GM08714 (cell line): Measurements from ENCODE around the gene KAZN.

Source experiments
- H3K4me3 ChIP-seq: fragments of 200-500 bp; sonication (Bioruptor generic); 2 replicates; pipeline ENCODE4 v1.5.1; 2014; ENCODE audit warnings: mild to moderate bottlenecking, low read length, inconsistent platforms
- ZNF274 ChIP-seq: IDR thresholded peaks from 2 replicates; pipeline ENCODE4 v1.6.1; 2012; ENCODE audit warnings: mild to moderate bottlenecking, low read depth, low read length

KAZN gene

DNA sequence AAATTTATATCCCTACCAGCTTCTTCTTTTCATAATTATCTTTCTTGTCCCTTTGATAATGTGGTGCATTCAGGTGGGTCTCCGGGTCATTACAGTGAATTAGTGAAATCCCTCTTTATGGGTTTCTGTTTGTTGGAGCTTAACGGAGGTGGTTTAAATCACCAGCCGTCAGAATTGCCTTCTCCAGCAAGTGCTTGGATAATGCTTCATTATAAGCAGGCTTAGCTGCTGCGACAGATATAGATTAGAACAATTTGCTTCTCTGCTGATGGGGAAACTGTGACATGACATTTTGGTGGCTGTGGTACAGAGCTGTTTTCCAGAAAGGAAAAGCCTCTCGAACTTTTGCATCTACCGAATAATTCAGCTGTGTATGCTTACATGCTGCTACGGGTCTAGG lies 56.9 kb downstream of the KAZN start:
- no peak for TF ChIP-seq ZNF274
- no peak overlapping the region for H3K4me3 ChIP-seq

DNA sequence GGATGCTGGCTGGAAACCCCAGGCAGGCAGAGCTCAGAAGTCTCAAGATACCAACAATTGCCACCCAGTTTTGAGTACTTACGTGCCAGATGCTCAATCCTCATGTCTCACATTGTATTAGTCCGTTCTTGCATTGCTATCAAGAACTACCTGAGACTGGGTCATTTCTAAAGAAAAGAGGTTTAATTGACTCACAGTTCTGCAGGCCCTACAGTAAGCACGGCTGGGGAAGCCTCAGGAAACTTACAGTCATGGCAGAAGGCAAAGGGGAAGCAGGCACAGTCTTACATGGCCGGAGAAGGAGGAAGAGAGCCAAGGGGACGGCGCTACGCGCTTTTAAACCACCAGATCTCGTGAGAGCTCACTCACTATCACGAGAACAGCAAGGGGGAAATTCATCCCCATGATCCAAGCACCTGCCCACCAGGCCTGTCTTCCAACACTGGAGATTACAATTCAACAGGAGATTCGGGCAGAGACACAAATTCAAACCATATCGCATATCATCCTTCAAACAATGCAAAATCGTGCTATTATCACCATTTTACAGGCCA lies 58.0 kb downstream of the KAZN start:
- H3K4me3 ChIP-seq: no peak overlapping the region
- no peak for TF ChIP-seq ZNF274

DNA sequence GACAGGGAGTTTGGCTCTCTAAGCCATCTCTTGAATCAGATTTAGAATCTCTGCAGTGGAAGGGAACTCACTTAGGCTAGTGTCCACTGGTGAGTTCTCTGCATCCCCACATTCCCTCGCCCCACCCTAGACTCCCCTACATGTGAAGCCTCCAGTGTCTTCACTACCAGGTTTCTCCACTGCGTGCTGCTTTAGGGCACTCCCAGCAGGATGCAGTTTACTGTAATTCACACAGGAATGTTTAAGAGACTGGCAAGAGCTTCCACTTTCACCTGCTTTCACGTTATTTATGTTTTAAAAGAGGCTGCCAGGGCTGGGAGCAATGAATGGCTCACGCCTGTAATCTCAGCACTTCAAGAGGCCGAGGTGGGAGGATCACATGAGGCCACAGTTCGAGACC lies 60.2 kb downstream of the KAZN start:
- H3K4me3 ChIP-seq: no peak overlapping the region
- TF ChIP-seq ZNF274: no peak

DNA sequence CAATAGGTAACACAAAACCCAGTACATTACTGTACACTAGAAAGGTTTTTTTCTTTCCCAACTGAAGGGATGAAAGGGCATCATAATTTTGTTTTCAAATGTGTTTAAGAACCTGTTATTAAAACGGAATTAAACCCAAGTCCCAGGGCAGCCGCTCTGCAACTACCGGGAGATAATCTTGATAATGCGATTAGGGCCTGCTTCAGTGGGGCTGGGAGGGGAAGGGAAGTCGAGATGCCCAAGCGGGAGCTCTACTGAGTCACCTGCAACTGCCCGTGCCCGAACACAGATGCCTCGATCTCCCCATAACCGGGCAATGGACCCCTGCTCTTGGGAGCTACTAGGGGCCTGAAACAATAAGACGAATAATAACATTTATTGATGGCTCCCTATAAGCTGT lies 61.4 kb downstream of the KAZN start:
- no peak for TF ChIP-seq ZNF274

DNA sequence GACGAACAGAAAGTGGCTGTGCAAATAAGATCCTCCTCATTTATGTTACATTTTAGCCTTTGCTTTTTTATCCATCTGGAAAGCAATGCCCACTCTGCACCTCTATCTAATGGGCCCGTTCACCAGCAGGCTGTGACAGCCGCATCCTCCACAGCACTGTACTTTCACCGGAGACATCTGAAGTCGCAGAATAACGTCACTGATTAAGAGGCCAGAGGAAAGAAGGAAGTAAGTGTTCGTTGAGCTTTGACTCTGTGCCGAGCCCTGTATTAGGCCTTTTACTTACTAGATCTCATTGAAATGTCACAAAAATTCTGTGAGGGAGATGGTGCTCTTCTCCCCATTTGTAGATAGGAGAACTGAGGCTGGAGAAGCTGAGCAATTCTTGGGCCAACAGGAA lies 62.3 kb downstream of the KAZN start:
- no peak overlapping the region for H3K4me3 ChIP-seq
- TF ChIP-seq ZNF274: no peak

More for the DNA sequence above, 61.4 kb downstream of the KAZN start:
- no peak overlapping the region for H3K4me3 ChIP-seq

DNA sequence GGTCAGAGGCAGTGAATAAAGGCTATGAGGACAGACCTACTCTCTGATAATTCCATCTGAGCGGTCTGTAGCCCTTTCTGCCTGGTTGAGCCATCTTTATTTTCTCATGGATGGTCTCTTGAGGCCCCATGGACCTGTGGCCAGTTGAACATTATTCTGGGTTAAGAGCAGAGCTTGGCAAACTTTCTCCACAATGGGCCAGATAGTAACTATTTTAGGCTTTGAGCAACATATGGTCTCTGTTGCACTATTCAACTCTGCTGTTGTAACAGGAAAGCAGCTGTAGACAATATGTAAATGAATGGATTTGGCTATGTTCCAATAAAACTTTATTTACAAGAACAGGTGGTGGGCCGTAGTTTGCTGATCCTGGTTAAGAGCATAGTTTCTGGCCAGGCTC lies 62.7 kb downstream of the KAZN start:
- no peak overlapping the region for H3K4me3 ChIP-seq
- no peak for TF ChIP-seq ZNF274

DNA sequence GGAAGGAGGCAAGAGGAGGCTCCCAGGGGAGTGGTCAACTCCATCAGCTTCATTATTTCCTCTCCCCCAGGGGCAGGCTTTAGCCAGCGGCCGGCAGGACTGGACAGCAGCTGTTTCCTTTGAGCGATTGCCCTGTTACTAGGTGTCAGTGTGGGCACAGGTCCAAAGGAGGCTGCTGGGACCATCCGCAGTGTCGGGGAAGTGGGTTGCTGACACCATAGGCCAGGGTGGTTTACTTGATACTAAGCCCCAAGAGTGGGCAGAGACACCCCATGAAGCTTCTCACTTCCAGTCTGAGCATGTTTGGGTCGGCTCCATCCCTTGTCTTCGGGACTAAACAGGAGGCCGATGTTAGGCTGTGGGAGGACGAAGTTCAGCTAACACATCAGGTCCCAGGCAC lies 63.6 kb downstream of the KAZN start:
- TF ChIP-seq ZNF274: no peak
- H3K4me3 ChIP-seq: no peak overlapping the region

DNA sequence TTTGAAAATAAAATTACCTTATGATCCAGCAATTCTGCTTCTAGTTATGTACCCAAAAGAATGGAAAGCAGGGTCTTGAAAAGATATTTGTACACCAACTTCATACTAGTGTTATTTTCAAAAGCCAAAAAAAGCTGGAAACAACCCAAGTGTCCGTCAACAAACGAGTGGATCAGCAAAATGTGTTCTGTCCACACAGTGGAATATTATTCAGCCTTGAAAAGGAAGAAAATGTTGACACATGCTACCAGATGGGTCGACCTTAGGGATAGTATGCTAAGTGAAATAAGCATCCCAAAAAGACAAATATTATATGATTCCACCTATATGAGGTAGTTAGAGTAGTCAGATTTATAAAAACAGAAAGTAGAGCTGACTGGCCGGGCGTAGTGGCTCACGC lies 65.3 kb downstream of the KAZN start:
- no peak overlapping the region for H3K4me3 ChIP-seq
- TF ChIP-seq ZNF274: no peak

DNA sequence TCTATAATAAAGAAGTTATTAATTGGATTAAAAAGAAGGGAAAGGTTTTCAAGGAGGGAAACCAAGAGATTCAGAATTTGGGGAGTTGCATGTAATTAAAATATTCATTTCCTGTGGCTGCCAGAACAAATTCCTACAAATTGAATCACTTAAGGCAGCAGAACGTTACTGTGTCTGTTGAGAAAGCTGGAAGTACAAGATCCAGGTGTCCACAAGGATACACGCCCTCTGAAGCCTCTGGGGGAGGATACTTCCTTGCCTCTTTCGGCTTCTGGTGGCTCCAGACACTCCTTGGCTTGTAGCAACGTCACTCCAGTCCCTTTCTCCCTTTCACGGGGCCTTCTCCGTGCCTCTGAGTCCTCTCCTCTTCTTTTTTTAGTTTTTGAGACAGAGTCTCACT lies 67.9 kb downstream of the KAZN start:
- no peak for TF ChIP-seq ZNF274
- no peak overlapping the region for H3K4me3 ChIP-seq

DNA sequence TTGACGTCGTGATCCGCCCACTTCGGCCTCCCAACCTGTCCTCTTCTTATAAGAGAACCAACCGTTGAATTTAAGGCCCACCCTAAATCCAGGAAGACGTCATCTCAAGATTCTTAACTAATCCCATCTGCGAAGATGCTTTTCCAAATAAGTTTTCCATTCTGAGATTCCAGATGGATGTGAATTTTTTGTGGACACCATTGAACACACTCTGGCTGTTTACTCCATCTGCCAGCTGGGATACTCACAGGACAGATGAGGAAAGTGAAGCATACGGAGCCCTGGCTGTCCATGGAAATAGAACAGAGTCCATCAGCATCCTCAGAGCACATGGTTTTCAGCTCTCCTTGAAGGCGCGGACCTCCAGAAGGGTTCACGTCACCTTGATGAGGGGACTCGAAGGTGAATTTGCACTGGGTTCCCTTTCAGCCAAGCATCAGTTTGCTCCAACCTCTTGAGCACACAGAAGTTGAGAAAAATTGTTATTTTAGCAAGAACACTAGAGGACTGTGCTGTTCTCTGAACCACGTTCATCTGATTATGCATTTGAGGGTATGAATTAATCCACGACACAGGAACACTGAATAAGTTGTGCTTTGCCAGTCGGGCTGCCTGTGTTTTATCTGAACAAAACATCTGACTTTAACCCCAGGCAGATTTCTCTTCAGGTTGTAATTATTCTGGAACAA lies 68.6 kb downstream of the KAZN start:
- no peak for TF ChIP-seq ZNF274

DNA sequence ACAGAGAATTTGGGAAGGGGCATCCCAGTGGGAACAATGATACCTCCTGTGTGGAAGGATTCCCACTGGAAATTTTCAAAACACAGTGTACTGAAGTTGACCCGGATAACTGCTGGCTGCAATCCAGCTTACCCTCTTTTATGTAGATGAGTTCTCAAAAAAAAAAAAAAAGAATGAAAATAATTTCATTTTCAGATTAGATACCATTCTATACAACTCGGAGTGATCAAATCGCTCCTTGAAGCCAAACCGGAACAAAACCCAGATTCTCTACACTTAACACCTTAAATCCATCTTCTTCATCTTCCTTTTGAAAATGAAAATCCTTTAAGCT lies 69.1 kb downstream of the KAZN start:
- no peak overlapping the region for H3K4me3 ChIP-seq
- TF ChIP-seq ZNF274: no peak

More for the DNA sequence above, 68.6 kb downstream of the KAZN start:
- H3K4me3 ChIP-seq: no peak overlapping the region

DNA sequence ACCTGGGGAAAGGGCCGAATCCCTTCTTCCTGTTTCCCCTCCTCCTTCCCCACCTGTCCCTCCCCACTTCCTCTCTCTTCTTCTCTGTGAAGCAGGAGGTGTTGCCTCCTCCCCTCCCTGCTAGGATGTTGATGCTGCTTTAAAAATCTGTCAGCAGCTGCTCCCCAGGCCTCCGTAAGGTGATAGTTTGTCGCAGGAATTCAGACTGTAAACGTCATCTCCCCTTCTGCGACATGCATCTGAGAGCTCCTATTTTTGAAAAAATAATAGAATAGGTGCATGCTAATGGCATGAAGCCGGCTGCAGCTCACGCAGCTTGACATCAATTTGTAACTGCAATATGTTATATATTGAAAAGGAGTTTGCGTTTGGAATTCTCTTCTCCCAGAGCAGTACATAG lies 70.1 kb downstream of the KAZN start:
- no peak for TF ChIP-seq ZNF274
- H3K4me3 ChIP-seq: no peak overlapping the region

DNA sequence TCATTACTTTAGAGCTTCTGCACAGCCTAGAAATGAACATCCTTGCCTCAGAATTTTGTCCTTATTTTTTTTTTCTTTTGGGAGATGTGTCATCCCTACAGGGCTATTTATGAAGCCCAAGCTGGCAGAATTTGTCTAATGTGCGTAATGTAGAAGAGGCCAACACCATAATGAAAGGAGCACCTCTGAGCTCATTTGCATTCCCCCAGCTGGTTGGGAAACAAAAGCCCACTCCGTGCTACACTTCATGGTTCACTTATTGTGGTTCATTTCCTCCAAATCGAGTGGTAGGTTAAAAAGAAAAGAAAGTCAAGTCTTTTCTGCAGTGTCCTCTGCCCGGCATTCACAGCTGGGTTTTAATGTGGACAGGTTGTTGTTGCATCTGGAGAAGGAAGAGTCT lies 73.5 kb downstream of the KAZN start:
- no peak overlapping the region for H3K4me3 ChIP-seq
- TF ChIP-seq ZNF274: no peak

DNA sequence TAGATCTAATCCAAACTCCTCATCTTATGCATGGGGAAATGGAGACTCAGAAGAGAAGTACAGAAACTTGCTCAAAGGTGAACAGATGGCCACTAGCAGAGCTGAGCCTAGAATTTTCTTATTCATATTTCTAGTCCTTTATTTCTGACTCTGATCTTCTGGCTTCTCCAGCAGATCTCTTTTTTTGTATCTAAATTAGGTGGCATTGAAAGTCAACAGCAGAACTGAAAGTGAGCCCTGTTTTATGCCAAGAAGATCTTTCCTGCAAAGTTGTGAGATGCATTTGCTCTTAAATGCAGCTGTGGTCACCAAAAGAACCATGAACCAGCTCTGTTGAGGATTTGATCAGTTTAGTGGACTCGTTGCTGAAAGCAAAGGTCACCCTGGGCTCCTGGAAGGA lies 75.5 kb downstream of the KAZN start:
- no peak for TF ChIP-seq ZNF274
- no peak overlapping the region for H3K4me3 ChIP-seq

DNA sequence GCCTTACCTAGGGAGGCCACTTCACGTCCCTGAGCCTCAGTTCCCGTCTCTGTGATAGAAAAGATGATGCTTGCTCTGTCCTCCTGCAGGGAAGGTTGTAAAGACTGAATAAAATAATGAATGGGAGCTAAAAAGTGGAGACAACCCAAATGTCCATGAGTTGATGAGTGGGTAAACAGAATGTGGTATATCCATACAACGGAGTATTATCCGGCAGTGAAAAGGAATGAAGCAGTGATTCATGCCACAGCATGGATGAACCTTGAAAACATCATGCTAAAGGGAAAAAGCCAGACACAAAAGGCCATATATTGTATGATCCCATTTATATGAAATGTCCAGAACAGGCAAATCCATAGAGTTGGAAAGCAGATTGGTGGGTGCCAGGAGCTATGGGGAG lies 77.9 kb downstream of the KAZN start:
- TF ChIP-seq ZNF274: no peak
- H3K4me3 ChIP-seq: no peak overlapping the region
